Tibial nerve (tissue), 4 donors: Measurements from ENCODE around the gene INHBB. TPM values are rescaled to one million over a fixed set of nuclear protein-coding genes. Genes with fewer than 3 reads are reported as not detected.

Experiments
- DNase-seq, 2 donors: peaks; one replicate each; pipeline ENCODE4 v3.0.0-alpha.2; 2019; ENCODE audit warnings: low spot score in 2 of 2
- H3K27ac ChIP-seq, 4 donors: fragments of 200-600 bp; sonication (generic) in 3 of 4; one replicate each; pipeline ENCODE4 v1.5.1; 2017 to 2019; ENCODE audit warnings: mild to moderate bottlenecking in 1 of 4
- H3K27me3 ChIP-seq, 2 donors: fragments of 200-600 bp; sonication (generic) in 1 of 2; one replicate each; pipeline versions ENCODE4 v1.5.1 to v1.6.0; 2017 to 2019
- H3K36me3 ChIP-seq, 3 donors: fragments of 200-600 bp; sonication (generic); one replicate each; pipeline ENCODE4 v1.5.1; 2018 to 2019
- H3K4me1 ChIP-seq, 4 donors: fragments of 200-600 bp; sonication (generic) in 3 of 4; one replicate each; pipeline ENCODE4 v1.5.1; 2017 to 2019
- H3K4me3 ChIP-seq, 4 donors: fragments of 200-600 bp; sonication (generic) in 3 of 4; one replicate each; pipeline ENCODE4 v1.5.1; 2017 to 2019; ENCODE audit warnings: mild to moderate bottlenecking in 1 of 4, moderate library complexity in 1 of 4
- H3K9me3 ChIP-seq, 4 donors: fragments of 200-600 bp; sonication (generic) in 3 of 4; one replicate each; pipeline ENCODE4 v1.5.1; 2017 to 2019
- CTCF ChIP-seq, 5 experiments: fragments of 200-600 bp in 3 of 5; fragments of 450-650 bp in 2 of 5; sonication (generic) in 3 of 5; IDR thresholded peaks; one replicate each; pipeline ENCODE4 v1.5.1; 2016 to 2019; ENCODE audit warnings: antibody characterized with exemption in 5 of 5, mild to moderate bottlenecking in 3 of 5, moderate library complexity in 2 of 5
- EP300 ChIP-seq, 2 donors: sonication (generic); formaldehyde crosslinking; IDR thresholded peaks; one replicate each; pipeline ENCODE4 v1.6.1; 2017; ENCODE audit warnings: antibody characterized with exemption in 2 of 2, mild to moderate bottlenecking in 1 of 2
- POLR2A ChIP-seq, 2 donors: fragments of 450-650 bp; IDR thresholded peaks; one replicate each; pipeline ENCODE4 v1.6.1; 2017; ENCODE audit warnings: antibody characterized with exemption in 2 of 2, mild to moderate bottlenecking in 2 of 2, moderate library complexity in 2 of 2
- WGBS, 2 donors: methylation state at CpG; one replicate each; pipeline ENCODE4 v1.1.5; 2018; 5-methylcytosine and 5-hydroxymethylcytosine counted together
- total RNA-seq, 4 donors: library from RNA; depleted of rRNA; stranded (reverse); fragments of >200 nt; gene quantifications; one replicate each; pipeline ENCODE4 v1.1.0, GENCODE V29; 2016

Gene INHBB
- total RNA-seq, 4 donors from 2014 or later, result 21.9 to 26.5 (median 24.3) TPM

- Histone ChIP-seq H3K27me3 (peaks cover 0 to 22% of the 10 kb centered on the region in 2 donors), H3K36me3 (peaks cover 0 to 15% (median 0%) of the 10 kb centered on the region in 3 donors), H3K4me3 (no peak overlapping the region), H3K9me3 (no peaks in the 10 kb centered on the region), H3K27ac (no peak overlapping the region), H3K4me1 (no peaks in the 10 kb centered on the region)
- 79 to 84% methylated on average over 15 of the region's 15 CpGs for WGBS, 2 donors
- TF ChIP-seq CTCF (IDR thresholded peaks at IDR 0.05) (no peak), EP300 (IDR thresholded peaks at IDR 0.05) (no peak), POLR2A (IDR thresholded peaks at IDR 0.05) (no peak)
- no peak for DNase-seq
Measured at GRCh38 chr2:120354467-120354866, 8.5 kb downstream of the INHBB start.

- TF ChIP-seq CTCF (IDR thresholded peaks at IDR 0.05) (no peak), POLR2A (IDR thresholded peaks at IDR 0.05) (no peak), EP300 (IDR thresholded peaks at IDR 0.05) (no peak)
- H3K4me1 ChIP-seq, result no peaks in the 10 kb centered on the region
- H3K4me3 ChIP-seq, result no peak overlapping the region
- 77 to 78% methylated on average over 15 of the region's 15 CpGs for WGBS, 2 donors
- peaks cover 0 to 8% (median 0%) of the 10 kb centered on the region in 3 donors for H3K36me3 ChIP-seq
- DNase-seq, result no peak
- no peaks in the 10 kb centered on the region for H3K9me3 ChIP-seq
- H3K27me3 ChIP-seq, result peaks cover 0 to 15% of the 10 kb centered on the region in 2 donors
- H3K27ac ChIP-seq, result no peak overlapping the region
Measured at GRCh38 chr2:120354935-120355779, 9.2 kb downstream of the INHBB start.

GRCh38 chr2:120355780-120356266 lies 9.9 kb downstream of the INHBB start:
- WGBS, 2 donors, result 88 to 92% methylated on average over 5 to 6 of the region's 6 CpGs
- TF ChIP-seq POLR2A (IDR thresholded peaks at IDR 0.05) (no peak), CTCF (IDR thresholded peaks at IDR 0.05) (no peak), EP300 (IDR thresholded peaks at IDR 0.05) (no peak)

GRCh38 chr2:120357768-120358167 lies 11.8 kb downstream of the INHBB start:
- no peak overlapping the region for H3K27ac ChIP-seq
- TF ChIP-seq POLR2A (IDR thresholded peaks at IDR 0.05) (no peak), EP300 (IDR thresholded peaks at IDR 0.05) (no peak)
- no peak overlapping the region for H3K4me3 ChIP-seq
- DNase-seq, result no peak
- H3K27me3 ChIP-seq, result peaks cover 0 to 7% of the 10 kb centered on the region in 2 donors
- no peaks in the 10 kb centered on the region for H3K36me3 ChIP-seq
- H3K9me3 ChIP-seq, result no peaks in the 10 kb centered on the region
- H3K4me1 ChIP-seq, result no peaks in the 10 kb centered on the region
- WGBS, 2 donors, result 78 to 84% methylated on average over 6 of the region's 6 CpGs

More at GRCh38 chr2:120355780-120356266, 9.9 kb downstream of the INHBB start:
- Histone ChIP-seq H3K4me3 (no peak overlapping the region), H3K27me3 (peaks cover 0 to 10% of the 10 kb centered on the region in 2 donors), H3K36me3 (peaks cover 0 to 1% (median 0%) of the 10 kb centered on the region in 3 donors), H3K27ac (no peak overlapping the region), H3K9me3 (no peaks in the 10 kb centered on the region), H3K4me1 (no peaks in the 10 kb centered on the region)
- DNase-seq, result no peak

GRCh38 chr2:120358734-120359465 lies 13.0 kb downstream of the INHBB start:
- Histone ChIP-seq H3K36me3 (no peaks in the 10 kb centered on the region), H3K4me1 (no peaks in the 10 kb centered on the region), H3K9me3 (no peaks in the 10 kb centered on the region), H3K27me3 (peaks cover 0 to 7% of the 10 kb centered on the region in 2 donors), H3K4me3 (no peak overlapping the region), H3K27ac (no peak overlapping the region)
- no peak for TF ChIP-seq EP300 (IDR thresholded peaks at IDR 0.05)
- 89 to 91% methylated on average over 28 of the region's 28 CpGs for WGBS, 2 donors
- no peak for DNase-seq
